Stimulated activated CD4-positive, alpha-beta T cell treated with anti-CD3 and anti-CD28 coated beads, Interleukin-15, amount 100 ng/mL, for 24 hours (primary cell): Measurements from ENCODE around the gene PAX3.

ENCODE experiments used
- DNase-seq: peaks from one replicate; pipeline ENCODE4 v3.0.0-alpha.2; 2020

PAX3 gene

DNA sequence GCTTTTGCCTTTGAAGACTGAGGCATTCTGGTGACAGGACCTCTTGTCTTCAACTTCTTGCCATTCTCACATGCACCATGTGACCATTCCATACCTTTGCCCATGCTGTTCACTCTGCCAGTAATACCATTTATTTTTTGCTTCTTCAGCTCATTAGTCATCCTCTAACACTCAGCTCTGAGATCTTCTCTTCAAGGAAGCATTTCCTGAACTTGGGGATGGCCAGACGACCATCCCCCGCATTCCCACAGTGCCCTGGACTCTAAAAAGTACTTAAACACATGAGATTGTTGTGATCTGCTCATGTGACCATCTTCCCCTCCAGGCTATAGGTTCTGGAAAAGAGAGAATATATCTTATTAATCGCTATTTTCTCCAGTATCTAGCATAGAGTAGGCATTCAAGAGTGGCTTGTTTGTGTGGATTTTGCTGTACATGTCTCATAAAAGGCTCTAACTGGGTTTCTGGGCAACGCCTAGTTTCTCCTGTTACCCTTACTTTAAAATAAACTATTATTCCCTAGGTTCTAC lies 33.9 kb downstream of the PAX3 start:
- DNase-seq, result no peak

DNA sequence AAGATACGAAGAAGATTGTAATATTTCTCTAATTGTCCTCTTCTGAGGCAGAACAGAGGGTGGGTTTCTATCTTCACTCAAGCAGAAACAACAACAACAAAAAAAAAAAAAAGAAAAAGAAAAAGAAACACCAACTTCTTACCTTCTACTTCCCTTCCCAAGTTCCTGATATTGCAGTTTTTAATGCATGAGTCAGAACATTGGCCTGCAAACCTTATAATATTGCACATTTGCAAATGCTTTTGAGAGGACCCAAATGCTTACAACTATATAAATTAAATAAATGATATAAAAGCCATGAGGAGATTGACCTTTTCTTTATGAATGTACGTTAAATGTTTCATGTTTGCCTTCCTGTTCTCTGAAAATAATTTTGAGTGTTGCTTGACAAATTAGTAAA lies 37.3 kb downstream of the PAX3 start:
- no peak for DNase-seq

DNA sequence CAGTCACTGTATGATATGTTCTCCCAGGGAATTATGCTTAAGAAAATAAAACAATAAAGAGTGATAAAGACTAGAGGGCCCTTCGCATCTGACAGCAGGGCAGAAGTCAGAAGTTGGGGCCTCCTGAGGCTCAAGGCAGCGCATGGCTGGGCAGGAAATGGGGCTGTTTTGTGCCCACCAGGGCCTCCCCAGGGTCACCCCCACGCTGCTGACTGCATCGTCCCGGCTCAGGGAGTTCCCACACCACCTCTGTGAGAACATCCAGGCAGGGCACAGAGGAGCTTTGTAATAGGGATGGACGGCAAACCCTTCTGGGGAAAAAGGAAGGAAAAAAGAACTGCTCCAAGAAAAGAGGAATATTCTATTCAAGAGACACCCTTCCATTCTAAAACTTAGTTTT lies 41.2 kb downstream of the PAX3 start:
- no peak for DNase-seq

DNA sequence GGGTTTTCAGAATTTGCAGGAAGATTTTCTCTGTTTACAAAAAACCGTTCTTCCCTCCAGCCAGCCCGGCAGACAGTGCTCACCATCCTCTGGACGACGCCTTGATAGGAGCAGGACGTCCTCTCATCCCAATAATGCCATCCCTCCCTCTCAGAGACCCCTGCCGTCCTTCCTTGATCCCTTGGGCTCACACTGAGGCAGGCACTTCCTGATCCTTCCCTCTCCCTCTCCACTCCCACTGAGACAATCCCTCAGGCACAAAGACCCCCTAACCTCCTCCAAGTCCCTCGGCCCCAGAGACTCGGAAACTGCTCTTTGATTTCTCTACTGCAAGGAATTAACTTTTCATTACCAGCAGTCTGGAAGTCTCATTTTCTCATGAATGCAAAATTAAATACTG lies 42.5 kb downstream of the PAX3 start:
- no peak for DNase-seq

DNA sequence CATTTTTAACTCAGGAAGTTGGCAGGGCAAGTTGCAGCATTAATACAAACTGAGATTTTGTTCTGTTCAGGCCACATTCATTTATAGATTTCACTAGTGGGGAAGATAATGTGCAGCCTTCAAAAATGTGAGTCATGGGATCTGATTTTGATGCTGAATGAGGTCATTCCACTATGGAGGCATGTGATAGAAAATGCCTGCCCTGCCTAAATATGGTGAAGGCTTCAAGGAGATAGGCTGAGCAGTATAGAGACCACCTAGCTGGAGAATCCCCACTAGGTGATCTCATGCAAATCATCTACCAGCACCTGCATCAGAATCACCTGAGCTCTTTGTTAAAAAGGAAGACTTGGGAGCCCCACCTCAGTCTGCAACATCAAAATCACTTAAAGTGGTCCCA lies 43.7 kb downstream of the PAX3 start:
- DNase-seq, result no peak

DNA sequence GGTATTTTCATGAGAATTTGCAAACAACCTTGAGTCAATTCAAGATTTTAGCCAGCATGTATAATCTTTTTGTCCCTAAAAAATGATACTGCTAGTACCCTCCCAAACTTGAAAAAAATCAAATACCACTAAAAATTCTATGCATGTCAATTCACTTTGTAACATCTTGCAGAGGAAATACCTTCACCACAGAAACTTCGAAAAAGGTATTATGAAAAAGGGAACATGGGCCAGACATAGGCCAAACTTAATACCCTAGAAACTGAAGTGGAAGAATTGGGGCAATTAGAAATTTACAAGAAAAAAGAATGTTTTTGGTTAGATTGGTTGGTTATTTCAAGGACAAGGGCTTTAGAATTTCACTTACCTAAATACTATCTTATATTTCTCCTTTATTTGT lies 48.5 kb downstream of the PAX3 start:
- no peak for DNase-seq

DNA sequence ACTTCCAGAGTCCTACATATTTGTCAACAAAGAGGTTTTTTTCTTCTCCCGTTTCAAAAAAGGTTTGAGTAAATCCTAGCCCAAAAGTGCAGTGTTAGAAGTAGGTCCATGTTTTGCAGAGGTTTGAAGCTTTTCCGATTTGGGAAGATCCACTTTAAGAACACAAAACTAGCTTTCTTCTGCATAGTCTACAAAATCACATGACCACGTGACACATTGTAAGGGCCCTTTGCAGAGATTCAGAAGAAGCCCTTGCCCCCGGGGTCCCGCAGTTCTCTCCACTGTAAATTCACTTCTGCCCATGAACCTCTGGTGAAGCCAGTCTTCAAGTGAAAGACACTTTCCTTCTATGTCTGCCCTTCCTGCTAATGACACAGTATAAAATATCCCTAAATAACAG lies 49.4 kb downstream of the PAX3 start:
- no peak for DNase-seq

DNA sequence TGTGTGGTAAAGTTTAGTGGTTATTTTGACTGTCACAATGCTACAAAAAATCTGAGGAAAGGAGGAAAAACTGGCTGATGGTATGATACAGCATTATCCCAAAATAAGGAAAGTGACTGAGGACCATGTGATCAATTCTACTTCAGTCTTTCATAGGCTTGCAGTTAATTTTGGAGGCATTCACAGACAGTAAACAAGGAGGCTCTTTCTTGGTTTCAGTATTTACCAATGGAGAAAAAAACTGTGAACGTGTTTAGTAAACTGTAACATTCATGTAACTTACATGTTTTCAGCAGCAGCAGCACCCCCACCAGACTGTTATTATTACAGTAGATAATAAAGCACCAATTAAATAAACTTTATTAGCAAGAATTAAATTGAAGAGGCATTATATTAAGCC lies 50.0 kb downstream of the PAX3 start:
- DNase-seq, result no peak

DNA sequence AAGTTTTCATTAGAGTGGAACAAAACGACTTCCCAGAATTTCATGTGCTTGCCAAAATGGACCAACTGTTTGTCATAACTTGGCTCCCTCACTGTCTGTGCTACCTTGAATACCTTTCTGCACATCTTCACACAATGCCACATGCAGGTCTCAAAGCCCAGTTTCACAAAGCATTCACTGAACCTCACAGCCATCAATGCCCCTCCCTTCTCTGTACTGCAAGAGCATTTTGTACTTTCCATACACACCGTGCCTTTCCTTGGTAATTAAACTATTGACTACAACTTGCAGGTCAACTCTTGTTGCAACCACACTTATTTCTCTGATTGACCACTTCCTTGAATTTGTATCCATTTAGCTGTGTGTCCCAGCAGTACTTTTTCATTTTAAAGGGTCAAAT lies 50.5 kb downstream of the PAX3 start:
- no peak for DNase-seq

DNA sequence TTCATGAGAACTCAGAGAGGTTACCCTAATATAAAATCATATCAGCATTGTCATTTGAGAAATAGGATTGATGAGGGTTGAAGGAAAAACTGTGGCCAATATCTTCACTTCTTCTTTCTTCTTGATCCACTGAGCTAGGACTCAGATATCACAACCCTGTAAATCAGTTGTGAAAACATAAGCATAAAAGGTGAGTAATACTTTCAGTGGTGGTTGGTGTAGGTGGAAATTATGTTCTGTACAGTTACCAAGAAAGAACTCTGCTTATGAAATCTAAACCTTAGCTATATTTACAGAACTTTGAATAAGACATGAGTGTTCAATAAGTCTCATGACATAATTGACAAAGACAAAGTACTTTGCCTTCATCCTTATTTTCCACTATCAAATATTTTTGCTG lies 56.3 kb downstream of the PAX3 start:
- no peak for DNase-seq

DNA sequence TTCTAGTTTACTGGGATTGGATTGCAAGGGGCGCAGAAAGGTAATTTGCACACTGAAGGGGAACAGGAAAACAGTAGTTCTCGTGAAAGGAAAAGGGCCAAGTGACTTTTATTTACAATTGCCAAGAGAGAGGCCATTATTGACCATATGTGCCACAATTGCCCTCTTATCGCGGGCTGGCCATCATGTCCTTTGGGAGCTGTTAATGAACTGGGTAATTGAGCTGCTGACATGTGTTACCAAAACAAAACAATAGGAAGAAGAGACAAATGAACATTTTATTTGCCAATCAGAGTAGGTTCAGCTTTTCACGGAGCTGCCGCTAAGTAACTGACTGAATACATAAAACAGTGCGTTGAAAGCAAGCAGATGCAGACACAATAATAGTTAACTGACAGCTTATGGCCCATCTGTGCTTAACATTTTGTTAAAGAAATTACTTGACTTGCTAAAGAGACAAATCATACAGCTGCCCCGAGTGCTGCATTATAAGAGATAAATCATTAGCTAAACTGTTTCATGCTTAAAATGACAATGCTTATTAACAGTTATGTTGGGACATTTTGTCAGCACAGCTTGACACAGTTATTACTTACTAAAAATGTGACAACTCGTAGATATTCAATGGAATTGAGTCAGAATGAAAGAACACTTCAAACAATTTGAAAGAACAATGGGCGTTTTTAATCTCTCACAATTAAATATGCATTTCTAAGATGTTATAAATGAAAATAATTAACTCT lies 57.5 kb downstream of the PAX3 start:
- no peak for DNase-seq

DNA sequence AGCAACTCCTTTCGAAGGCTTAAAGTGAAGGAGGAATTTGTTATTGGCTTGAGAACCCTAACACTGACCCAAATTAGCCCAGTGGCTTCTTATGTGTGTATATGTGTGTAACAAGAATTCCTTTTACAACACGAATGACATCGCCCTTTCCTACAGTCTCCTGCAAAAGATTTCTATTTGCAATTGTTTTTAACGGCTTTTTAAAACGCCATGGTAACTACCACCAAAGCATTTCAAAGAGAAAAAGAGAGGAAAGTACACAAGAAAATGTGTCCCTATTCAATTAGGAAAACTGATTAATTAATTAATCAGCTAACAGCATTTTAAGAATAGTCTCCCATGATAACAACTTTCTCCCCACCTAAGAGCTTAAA lies 58.1 kb downstream of the PAX3 start:
- DNase-seq, result no peak

DNA sequence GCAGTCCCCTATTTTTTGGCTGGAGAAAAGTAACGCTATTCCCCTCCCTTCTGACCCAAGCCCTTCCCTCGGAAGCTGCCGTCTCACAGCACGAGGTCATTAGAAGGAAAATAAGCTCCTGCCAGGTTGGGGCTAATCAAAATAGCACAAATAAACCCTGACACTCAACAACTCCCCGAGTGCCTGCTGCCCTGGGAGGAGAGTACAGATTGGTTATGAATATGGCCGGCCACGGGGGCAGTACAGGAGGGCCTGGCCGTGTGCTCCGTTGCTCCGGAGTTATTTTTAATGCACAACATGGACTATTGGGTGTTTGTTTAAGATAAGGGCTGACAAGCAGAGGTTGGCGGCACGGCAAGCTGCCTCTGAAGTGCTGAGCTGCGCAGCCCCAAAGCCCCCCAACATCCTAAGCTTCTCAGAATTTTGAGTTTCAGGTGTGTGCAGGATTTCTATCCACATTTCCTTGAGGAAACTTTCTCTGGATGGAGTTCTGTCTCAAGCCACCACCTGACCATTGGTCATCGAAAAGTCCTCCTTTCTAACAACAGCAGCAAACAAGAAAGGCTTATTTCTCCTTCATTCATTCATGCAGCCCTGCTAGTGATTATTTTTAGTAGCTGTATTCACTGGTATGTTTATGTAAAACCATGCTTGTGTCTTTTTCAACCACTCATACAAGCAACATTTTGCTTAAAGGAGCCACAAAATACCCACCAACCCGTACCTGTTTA lies 58.7 kb downstream of the PAX3 start:
- DNase-seq, result no peak

DNA sequence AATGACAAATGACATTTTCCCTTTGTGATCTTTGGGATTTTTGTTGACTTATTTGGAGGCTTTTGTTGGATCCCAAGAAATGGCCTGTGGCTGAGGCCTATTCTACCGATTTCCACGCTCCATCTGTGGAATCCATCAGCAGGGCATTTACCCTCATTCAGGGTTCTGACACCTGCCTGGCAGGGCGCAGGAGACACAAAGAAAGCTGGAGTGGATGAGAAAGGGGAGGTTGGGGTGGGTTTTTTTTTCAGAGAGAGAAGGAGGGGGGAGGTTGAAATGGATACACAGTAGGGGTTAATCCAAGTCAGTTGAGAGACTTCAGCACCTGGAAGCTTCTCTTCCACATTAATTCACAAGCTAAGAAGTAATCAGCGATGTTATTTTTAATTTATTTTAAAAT lies 59.7 kb downstream of the PAX3 start:
- DNase-seq, result no peak

DNA sequence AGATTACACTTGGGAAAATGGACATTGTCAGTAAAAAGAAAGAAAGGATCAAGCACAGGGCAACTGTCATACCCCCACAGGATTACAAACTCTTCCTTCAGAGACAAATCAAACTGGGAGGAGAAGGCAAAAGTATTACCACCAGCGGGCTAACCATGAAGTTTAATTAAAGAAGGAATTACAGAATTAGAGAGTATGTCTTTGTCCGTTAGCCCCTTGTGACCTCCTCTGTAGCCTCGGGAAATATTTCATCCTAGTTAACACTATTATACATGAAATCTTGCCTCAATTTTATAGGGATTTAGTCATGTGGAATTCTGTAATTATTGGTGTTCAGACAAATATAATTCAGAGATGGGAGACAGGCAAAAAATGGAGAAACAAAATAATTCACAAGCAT lies 60.7 kb downstream of the PAX3 start:
- no peak for DNase-seq

DNA sequence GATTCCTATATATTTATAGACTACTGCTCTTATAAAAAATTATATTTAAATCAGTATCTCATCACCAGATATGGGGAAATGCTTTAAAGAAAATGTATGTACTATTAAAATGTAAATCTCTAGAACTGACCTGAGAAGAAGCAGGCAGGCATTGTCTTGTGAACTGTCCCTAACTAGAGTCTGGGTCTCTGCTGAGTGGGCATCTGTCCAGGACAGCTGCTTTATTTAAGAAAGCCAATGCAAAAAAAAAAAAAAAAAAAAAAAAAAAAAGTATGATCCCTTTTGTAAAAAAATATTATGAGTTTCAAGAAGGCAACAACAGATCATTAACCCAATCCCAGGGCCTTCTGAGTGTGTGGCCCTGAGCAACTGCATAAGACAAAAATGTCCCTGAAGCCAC lies 66.0 kb downstream of the PAX3 start:
- no peak for DNase-seq

DNA sequence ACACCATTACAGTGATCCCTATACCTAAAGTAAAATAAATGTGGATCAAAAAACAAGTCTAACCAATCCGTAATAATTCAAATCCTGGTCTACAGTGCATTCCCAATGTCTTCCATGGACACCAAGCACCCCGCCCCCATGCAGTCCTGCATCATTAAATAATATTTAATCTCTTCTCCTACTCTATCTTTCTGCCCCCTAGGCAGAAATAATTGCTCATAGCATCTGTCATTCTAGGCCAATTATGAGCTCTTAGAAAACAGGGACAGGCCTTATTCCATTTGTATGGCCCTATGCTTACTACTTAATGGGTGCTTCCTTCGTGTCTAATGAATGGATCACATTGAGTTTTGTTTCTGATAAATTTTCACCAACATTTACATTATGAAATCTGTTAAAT lies 66.4 kb downstream of the PAX3 start:
- no peak for DNase-seq

DNA sequence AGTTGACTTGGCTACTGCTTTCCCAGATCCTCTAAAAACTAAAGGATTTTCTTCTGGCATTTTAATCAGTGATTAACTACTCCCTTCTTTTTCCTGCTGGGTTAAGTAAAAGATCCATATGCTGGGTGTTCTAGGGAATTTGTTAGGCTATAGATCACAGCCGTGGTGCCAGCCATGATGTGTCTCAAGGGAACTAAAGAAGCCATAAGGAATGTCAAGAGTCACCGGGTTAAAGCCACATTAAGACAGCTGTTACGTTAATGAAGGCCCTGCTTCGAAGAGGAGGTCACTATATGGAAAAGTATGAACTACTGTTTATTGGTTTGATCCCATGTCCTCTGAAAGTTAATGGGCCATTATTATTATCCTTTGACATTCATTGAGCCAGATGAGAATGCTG lies 70.7 kb downstream of the PAX3 start:
- DNase-seq, result no peak

DNA sequence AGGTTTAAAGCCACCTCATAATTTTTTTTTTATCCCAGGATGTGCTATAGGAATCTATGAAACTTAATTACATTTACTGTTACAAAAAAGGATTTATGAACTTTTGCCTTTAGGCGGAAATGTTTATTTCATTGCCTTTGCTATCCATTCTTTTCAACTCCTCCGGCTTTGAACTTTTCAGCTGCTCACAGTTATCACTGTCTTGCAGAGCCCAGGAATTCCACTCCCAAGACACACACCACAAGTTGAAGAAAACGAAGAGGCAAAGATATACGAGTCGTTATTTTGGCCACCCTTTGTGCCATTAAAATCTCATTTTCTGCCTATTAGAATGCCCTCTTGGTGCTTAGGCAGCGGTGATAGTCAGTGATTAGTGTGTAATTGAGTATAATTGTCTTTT lies 80.0 kb downstream of the PAX3 start:
- no peak for DNase-seq

DNA sequence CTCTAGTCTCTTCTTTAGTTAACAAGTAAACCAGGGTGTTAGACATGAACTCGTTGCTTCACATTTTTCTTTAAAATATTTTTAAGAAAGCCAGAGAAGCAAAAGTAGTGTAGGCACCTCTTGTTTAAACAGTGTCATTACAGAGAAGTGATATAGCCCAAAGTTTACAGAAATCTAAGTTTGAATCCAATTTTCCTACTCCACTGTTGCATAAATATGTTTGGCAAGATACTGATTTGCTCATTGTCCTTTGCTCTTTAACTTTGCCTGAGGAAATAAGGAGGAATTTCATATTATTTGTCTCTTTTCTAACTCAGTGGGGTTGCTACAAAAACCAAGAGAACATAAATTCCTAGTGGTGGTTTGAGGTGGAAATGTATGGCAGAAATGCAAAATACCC lies 81.1 kb downstream of the PAX3 start:
- DNase-seq, result no peak

DNA sequence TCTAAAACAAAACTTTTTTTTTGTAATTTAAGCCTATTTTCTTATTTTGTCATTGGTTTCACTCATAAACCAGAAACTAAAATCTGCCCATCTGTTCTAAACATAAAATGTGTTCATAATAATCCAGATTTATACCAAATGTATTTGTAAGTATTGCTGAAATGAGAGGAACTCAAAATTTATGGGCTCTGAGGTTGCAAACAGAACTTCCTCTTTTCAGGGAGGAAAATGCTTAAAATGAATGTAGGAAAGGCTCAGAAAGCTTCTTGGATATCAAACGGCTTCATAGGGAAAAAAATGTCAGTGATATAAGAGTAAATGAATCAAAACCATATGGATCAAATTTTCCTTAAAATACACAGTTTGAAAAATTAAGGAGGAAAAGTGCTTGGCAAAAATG lies 83.9 kb downstream of the PAX3 start:
- DNase-seq, result no peak

DNA sequence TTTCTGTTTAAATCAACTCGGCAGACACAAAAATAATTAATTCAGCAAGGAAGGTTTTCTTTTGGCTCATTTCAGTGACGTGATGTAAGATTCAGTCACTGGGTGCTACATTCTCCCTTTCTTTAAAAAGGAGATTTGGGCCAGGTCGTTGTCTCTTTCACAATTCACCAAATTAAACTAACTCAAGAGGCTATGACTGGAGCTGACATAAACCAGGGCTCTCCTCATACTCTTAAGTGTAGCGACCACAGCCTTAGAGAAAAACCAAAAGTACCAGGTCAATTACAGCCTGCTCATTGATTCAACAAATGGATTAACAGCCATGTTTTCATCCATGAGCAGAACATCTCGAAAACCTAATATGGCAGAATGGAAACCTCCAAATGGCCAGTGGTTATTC lies 85.7 kb downstream of the PAX3 start:
- no peak for DNase-seq

DNA sequence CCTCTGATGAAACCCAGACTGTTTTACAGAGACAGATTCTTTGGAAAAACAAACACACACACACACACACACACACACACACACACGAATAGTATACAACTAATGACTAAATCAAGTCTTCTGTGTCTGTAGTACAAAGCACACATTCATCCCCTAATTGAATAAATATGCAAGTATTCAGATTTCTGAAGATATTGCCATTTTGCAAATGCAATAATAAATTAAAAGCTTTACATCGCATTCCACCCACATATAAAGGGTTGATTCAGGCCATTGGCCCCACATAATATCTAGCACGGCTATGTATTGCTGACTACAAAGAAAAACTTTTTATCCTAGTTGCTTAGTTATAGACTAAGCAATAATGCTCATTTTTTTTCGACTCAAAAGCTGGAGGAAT lies 86.2 kb downstream of the PAX3 start:
- DNase-seq, result no peak

DNA sequence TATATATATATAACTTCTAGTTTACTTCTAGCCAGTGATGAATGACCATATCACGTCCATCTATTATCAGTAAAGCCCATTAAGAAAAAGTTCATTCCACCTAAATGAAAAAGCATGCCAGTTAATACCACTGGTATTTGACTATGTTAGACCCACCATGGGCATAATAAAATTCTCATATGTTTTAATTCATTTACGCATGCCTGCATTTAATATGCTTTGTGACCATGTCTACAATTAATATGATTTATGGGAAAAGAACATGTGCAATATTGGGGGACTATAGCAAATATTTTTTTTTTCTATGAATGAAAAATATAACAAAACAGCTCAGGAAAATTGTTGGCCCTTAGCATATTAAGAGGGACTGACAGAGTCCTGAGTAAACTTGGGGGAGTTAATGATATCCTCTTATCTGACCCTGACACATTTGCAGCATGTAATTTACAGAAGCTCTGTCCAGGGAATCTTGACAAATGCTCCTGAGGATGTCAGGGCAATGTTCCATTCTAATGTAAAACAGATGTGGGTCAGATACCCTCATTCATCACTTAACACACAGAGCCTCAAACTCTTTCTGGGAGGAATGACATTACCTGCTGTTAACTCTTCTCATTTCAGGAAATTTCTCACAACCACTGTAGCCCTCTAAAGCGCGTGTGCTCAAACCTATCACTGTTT lies 90.6 kb downstream of the PAX3 start:
- DNase-seq, result no peak
